Islet precursor cell (in vitro differentiated cells): Measurements from ENCODE around the gene NCK2.
"Not testable (repeated sequence)": the region's sequence is repeated elsewhere in the genome, so short reads cannot be mapped to it uniquely, and the experiment has no call there.

Source experiments
- DNase-seq: peaks from one replicate; pipeline ENCODE4 v3.0.0-alpha.2; 2018

The NCK2 gene

DNA sequence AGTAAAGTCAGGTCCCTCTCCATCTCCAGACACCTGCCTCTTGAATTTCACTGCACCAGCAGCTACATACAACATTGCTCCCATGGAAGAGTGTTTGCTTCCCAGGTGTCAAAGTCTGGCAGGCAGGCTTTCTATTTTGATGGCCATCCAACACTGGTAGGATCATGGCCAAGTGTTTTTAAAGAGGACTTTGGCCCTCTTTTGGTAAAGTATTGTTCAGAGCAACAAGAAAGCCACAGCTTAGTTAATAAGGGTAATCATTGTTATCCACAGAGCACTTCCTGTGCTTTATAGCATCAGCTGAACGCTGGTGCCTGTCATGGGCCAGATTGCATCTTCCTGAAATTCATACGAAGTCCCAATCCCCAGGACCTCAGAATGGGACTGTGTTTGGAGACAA is 133.2 kb downstream of the NCK2 start:
- DNase-seq, result no peak

DNA sequence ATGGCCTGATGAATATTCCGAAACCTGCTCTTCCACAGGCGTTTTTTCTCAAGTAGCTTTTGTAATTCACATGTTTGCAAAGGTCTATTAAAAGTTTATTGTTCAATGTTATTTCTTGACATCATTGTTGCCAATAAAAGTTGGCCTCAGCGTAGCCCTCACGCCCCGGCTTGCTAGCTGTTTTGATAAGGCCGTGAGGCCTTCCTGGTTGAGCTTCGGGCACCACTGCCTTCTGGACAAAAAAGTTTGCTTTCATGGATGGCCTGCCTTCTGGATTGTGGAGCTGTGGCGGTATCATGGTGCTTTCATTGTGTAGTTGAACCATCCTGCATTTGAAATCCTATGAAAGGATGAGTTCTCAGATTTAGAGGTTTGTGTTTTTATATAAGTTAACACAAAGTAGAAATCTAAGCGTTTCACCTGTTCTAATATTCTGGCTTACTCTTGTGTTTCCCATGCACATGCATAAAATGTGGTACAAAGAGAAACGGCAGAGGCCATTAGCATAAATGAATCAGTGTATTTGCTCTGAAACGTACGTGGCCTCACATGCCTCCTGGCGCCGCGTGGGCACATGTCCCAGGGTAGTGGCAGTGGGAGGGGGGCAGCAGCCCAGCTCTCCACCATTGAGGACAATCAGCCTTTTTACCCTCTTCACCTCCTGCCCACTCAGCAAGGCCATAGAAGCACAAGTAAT is 134.5 kb downstream of the NCK2 start:
- DNase-seq, result no peak

DNA sequence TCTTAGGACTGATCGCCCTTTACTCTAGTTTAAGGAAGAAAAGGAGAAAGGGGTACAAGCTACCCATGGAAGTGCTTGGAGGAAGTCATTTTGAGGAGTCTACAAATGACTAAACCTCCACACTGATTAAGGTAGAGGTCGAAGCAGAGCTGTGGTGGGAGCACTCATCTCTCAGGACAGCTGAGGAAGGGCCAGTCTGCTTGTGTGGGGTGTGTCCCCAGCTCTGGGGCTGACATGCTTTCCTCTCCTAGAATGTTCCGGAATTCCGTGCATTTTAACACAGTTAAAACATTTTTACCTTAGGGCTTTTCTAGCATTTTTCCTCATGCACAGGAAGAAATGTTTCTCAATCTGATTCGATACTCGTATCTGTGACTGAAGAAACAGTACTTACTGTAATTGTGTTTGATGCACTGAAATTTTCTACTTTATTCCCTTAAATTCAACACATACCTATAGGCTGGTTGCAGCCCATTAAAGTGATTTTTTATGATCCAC is 135.1 kb downstream of the NCK2 start:
- DNase-seq, result no peak

DNA sequence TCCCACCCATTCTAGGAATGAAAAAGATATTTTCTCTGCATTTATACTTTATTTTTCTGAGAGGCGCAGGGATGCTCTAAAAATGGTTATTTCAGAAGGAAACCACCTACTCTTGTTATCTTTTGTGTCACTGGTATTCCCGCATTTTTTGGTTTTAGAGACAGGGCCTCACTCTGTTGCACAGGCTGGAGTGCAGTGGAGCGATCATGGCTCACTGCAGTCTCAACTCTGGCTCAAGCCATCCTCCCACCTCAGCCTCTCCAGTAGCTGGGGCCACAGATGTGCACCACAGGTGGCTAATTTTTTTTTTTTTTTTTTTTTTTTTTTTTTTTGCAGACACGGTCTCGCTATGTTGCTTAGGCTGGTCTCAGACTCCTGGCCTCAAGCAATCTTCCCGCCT is 135.9 kb downstream of the NCK2 start:
- DNase-seq, result no peak

DNA sequence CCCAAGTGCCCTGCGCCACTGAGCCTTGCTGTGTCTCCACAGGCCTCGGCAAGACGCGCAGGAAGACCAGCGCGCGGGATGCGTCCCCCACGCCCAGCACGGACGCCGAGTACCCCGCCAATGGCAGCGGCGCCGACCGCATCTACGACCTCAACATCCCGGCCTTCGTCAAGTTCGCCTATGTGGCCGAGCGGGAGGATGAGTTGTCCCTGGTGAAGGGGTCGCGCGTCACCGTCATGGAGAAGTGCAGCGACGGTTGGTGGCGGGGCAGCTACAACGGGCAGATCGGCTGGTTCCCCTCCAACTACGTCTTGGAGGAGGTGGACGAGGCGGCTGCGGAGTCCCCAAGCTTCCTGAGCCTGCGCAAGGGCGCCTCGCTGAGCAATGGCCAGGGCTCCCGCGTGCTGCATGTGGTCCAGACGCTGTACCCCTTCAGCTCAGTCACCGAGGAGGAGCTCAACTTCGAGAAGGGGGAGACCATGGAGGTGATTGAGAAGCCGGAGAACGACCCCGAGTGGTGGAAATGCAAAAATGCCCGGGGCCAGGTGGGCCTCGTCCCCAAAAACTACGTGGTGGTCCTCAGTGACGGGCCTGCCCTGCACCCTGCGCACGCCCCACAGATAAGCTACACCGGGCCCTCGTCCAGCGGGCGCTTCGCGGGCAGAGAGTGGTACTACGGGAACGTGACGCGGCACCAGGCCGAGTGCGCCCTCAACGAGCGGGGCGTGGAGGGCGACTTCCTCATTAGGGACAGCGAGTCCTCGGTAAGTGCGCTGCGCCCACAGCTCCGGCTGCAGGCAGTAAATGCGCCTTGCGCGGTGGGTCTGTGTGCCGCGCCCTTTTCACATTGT is 136.8 kb downstream of the NCK2 start:
- no peak for DNase-seq

DNA sequence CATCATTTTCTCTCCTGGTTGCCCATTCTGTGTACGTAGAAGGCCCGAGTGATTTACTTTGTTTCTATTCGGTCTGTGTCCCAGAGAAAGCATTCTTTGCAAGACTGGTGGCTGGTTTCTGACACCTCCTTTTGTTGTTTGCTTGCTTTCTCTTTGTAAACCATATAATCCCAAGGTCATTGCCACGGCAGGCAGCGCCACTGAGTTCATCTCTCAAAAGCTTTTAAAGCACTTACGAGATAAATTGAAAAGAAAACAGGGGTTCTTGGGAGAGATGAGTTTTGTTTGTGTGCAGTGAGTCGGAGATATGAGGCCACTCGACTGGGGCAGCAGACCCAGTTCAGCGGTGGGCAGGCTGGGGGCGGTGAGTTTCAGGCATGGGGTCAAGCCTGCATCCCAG is 137.6 kb downstream of the NCK2 start:
- DNase-seq, result no peak

DNA sequence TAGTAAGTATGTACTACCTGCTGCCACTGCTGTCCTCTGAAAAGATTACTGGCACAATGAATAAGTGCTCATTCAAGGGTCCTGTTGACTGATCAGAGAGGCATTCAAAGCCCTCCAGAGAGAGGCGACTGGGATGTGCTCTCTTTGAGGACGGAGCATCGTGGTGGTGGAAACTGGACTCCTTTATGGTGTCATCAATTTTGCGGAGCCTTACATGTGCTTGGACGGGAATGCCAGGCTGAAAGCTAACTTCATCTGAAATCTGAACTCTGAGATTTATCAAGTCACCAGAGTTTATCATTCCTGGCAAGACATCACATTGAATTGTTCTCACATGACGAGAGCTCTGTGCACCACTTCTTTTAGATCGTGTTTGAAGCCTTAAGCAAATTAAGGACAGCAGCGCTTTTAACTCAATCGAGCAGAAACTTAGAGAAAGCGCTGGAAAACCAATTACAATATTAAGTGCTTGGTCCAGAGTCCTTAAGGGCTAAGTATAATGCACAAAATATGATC is 138.3 kb downstream of the NCK2 start:
- DNase-seq, result no peak

DNA sequence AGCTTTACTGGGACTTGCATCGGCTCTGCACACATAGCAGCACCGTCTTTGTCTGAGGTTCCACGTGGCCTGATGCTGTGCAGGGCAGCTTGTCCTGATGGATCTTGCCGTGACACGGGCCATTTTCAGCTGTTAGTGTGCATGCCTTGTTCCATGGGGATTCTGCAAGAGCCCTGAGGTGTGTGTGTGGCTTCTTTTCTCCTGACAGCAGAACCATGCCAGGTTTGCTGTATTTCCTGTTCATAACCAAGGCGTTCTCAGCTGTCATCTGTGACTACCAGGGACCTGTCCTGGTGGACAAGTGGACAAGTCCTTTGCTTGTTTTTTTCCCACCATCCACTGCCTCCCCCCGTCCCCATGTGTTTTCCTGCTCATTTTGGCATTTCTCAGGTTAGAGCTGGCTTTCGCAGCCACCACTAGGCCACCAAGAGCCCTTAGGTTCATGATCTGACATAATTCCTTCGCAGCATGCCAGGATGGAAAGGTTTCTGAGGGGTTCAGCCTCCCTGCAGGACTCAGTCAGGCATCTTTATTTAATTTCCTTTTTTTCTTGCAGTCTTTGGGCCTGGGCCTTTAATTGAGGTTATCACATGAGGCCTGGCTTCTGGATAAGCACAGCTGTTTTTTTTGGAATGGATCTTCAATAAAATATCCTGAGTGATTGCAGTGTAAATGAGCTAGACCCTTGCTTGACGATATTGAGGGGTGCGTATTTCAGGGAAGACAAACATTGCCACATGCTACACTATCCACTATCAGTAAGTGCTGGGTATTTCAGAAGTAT is 139.4 kb downstream of the NCK2 start:
- DNase-seq, result no peak

DNA sequence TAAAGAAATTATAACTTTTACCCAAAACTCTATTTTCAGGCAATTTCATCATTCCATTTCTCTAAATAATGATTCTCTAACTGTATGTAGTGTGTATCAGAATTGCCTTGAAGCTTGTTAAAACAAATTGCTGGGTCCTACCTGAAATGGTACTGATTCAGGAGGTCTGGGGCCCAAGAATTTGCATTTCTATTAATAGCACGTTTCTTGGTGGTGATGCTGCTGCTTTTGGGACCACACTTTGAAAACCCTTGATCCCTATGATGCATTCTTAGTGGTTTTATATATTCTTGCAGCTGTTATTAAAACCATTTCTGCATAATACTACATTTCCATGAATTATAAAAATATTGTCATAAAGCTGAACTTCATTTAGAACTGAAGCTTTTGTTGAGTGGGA is 140.7 kb downstream of the NCK2 start:
- DNase-seq, result no peak

DNA sequence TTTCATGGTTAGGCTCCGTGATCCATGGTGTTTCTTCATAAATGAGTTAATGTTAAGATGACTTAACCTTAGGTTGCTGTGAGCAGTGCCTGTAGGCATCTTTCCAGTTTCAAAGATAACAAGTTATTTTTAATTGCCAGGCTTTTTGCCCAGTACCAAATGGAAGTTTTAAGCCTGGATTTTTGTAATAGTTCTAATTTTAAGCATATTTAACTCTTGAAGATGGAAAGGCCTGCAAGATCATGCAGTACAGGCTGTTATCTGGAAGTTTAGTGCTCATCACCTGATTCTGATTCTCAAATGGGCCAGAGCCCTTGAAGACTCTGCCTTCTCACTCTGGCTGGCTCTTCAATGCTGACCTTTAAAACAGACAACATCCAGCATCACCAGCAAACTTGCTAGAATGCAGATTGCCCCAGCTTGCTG is 141.3 kb downstream of the NCK2 start:
- no peak for DNase-seq

DNA sequence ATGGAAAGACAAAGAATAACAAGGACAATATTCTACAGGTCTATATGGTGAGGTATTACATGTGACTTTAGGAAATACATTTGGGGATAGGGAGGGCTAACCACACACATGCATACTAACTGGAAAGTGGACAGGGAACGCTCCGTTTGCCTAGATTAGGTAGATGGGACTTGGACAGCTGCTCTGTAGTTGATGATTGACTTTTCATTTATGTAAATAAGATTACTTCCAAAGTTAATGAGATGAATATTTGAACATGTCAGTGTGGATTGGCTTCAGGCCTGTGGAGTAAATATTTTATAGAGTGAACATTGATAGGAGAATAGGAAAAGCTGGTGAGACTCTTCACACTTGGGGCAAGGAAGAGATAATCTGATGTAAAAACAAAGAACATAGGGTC is 142.0 kb downstream of the NCK2 start:
- DNase-seq, result no peak

DNA sequence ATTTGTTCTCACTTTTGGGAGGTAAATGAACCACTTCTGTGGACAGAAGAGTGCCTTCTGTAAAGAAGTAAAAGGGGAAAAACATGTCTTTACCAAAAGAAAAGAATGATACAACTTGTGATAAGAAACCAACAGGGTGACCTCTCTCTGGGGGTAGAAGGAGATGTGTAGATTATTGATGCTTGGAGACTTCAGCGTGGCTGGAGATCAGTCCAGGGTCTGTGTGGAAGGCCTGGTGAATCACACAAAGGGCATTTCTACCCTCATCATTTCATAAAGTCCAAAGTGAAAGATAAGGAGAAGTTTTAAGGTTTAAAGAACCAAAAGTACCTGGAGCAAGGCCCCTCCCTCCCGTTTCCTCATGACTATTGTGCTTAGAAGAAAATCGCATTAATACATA is 142.5 kb downstream of the NCK2 start:
- no peak for DNase-seq

DNA sequence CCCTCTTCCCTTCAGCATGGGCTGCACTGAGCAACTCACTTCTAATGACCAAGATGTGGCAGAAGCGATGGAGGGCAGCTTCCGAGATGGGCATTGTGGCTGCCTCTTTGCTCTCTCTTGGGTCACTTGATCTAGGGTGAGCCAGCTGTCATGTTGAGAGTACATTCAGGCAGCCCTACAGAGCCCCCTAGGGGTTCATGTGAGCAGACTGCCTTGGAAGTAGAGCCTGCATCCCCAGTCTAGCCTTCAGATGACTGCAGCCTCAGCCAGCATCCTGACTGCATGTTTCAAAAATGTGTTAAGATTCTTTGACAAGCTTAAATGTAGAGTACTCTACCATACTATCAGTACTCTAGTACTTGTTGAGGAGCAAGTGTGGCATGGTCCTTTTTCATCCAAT is 143.9 kb downstream of the NCK2 start:
- DNase-seq, result no peak

DNA sequence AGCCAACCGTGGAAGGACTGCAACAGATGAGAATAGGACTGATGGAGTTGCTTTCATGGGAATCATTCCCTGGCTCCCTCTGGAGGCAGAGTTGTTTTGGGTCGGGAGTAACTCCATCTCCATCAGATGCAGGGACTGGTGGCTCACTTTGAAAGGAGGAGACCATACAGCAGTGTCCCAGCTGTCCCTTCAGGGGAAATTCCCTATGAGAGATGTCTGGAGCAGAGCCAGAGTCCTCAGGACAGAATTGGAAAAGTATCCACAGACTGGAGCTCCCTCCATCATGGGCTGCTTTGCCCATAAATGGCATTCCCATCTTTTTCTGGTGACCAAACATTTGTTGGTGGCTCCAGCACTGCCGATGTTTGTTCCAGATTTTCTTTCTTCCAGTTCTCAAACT is 144.3 kb downstream of the NCK2 start:
- no peak for DNase-seq

DNA sequence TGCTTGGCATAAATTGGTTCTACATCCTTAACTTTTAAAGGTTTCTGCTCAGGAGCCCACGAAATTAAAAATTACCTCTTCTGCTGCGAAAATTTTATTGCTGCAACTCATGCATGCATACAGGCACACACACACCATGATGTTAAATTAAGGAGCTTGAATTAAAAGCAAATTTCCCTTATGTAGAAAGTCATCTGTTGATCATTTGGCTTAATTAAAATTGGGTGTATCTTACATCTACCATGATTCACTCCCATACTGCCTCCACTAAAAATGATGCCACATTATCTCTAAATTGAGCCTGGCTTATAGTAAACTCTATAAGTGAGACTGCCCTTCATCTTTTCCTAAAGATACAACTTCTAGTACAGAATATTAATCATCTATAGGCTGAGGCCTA is 145.4 kb downstream of the NCK2 start:
- DNase-seq, result no peak

DNA sequence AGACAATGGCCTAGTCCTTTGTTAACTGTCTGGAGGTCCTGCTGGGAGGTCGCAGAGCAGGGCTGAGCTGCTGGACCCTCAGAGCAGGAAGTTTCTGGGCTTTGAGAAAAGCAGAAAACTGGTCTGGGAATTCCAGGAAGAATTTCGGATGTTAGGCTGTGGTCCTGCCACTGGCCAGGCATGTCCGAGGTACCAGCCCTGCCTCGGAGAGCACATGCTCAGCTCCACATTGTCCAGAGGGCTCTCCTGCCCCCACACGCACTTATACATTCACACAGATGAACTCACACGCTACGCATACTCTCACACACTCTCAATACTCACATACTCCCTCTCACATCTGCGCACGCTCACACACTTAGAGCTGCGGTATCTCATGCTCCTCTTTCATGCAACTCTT is 146.1 kb downstream of the NCK2 start:
- no peak for DNase-seq

DNA sequence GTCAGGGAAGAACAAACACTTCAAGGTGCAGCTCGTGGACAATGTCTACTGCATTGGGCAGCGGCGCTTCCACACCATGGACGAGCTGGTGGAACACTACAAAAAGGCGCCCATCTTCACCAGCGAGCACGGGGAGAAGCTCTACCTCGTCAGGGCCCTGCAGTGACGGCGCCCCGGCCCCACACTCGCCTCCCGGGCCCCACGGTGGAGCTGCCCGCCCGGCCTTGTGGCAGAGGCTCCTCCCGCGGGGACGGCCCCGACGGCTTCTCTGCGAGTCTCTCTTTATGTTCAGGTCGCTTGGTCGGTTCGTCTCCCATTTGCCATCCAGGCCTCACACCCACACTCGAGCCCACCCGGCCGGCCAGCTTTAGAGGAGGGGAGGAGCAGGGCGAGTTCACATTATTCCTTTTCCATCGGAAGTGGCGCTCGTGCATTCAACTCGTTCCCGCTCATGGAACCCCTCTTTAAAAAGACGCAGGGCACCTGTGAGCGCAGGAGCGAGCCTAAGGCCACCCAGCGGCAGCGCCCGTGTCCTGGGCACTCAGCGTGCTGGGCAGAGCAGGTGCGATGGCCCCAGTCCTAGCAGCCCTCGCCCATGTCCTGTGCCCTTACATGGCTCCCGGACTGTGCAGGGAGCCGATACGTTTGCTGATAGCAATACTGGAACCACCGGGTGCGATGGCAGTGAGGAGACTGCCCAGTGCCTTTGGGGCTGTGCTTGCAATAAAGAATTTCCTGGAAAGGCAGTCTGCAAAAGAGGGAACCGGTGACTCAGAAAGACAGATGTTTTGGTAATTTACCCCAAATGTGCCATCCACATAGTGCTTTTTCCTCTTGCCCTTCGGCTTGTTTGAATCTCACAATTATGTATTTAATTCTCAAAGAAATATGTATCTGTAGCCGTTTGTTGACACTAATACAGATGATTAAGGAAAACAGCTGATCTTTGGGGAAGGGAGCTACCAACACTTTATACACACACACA is 148.6 kb downstream of the NCK2 start:
- DNase-seq, result no peak

DNA sequence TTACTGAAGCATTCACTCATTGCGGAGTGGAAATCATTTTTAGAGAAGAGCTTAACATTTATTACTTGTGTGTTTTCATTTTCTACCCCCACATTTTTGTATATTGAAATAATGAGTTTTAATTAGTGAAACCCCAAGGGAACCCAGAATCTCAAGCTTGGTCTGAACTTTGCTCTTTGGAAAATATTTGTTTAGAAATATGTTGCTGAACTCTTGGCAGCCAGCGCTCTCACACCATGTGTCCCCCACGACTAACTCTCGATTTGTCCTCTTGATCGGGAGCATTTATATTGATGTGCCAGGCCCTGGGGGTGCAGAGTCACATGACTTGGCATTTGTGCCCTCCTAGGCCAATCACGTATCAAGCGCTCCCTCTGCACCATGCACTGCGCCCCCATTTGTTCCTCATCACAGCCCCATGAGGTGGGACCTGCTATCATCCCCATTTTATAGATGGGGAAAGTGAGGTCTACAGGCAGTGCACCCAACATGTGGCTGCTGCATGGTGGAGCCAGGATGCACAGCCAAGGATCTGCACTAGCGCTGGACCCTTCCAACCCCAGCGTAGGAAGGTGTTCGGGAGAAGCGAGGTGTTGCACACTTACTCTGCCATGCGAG is 149.7 kb downstream of the NCK2 start:
- DNase-seq, result no peak

DNA sequence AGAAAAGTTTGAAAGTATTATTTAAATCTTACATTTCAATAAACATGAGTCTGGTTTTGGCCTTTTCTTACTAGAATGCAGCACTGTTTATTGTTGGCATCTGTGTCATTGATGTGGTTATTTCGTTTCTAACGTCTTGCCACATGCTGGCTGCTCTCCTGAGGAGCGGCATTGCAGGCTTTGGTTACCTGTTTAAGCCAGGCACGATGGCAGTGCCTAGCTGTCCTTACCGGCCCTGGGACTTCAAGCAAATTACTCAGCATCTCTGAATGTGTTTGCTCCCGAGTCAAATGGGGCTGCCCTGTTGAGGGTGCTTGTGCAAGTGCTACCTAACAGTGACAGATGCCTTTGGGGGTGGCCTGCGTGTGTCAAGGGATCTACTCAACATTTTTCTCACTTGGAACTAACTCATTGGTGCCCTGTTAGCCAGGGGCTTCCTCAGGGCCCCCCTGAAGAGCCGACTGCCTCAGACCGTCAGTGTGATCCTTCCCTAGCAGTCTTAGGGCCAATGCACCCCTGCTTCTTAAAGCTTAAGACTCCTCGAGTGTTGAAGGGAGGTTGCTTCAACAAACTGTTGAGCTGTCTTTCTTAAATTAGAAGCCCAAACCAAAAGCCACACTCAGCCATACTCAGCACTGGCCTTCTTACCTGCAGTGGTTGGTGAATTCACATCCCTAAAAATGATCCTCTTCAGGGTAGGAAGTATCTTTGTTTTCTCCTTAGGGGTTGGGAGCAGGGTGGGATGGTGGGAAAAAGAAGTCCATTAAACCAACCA is 151.5 kb downstream of the NCK2 start:
- DNase-seq, result no peak

DNA sequence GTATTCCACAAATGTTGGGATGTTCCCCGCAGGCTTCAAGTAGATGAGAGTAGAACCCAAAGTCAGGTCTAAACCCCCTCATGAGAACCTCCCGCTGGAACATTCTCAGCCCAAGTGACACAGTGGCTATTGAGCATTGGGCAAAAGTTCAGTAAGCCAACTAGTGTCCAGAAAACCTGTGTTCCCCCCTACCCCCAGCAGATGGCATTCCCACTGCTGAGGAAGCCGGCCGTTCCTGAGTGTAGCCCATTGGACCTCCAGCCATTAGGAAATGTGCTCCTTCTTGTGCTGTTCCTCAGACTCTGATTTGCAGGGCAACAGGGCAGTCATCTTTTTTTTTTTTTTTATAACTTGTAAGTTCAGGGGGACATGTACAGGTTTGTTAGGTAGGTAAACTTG is 152.1 kb downstream of the NCK2 start:
- no peak for DNase-seq

DNA sequence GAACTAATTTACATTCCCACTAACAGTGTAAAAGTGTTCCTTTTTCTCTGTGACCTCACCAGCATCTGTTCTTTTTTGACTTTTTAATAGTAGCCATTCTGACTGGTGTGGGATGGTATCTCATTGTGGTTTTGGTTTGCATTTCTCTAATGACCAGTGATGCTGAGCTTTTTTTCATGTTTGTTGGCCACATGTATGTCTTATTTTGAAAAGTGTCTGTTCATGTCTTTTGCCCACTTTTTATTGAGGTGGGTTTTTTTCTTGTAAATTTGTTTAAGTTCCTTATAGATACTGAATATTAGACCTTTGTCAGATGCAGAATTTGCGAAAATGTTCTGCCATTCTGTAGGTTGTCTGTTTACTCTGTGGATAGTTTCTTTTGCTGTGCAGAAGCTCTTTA is 153.0 kb downstream of the NCK2 start:
- not testable (repeated sequence) for DNase-seq
